ENCODE results near the gene PTPRK. TPM values are rescaled to one million over a fixed set of nuclear protein-coding genes. Genes with fewer than 3 reads are reported as not detected.

PTPRK gene
- total and polyA plus RNA-seq, 2 donors (not counting 1 experiment from before 2014, with no cell fraction given) = 16.2 to 18.7 TPM

DNA sequence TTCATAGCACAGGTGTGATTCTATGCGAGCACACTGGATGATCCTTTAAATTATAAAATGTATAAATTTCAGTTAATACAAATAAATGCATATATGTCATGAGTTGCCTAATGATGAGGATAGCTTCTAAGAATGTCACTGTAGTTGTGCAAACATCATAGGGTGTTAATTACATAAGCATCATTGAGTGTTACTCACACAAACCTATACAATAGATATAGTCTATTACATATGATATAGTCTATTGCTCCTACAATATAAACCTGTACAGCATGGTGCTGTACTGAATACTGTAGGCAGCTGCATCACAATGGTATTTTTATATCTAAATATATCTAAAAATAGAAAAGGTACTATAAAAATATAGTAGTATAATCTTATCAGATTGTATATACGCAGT lies 159.0 kb downstream of the PTPRK start:
- ATAC-seq (ENCODE audit: low read depth) = no peak

DNA sequence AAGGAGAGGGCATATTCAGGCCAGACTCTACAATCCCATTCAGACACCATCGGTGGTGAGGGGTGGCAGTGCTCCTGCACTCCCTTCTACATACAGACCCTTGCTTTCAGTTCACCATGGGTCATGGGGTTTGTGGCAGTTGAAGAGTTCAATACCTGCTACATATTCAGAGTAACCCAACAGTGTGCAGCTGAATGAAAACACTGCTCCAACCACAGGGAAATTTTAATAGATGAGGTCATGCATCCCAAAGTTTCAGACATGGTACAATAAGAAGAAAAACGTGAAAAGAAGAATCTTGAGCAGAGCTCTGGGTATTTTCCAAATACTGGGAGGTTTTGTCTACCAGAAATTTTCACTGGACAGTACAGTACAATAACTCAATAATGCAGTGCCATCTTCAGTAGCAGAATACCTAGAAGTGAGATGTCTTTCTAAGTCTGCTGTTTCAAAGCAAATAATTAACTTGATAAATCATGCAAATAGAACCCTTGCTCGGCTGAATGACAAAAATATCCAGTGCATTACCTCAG lies 162.1 kb downstream of the PTPRK start:
- H3K9me3 Mint-ChIP-seq (ENCODE audit: insufficient read depth) = no peaks in the 10 kb centered on the region
- DNase-seq (no peak), ATAC-seq (ENCODE audit: low read depth) (no peak)
- H3K27ac ChIP-seq (ENCODE audit: low read length in 2 of 2) = no peak overlapping the region
- ChIA-PET POLR2A (no interaction called here), CTCF (no interaction called here)
- H3K9me3 ChIP-seq (ENCODE audit: control extremely low read depth in 1 of 3, control insufficient read depth in 2 of 3, insufficient read depth in 1 of 3, low read length in 2 of 3) = no peaks in the 10 kb centered on the region
- no peaks in the 10 kb centered on the region for H3K4me1 Mint-ChIP-seq
- H3K4me3 Mint-ChIP-seq = no peak overlapping the region
- H3K36me3 ChIP-seq (replicated peaks in 1 of 2; ENCODE audit: control extremely low read depth in 1 of 2, control insufficient read depth in 1 of 2, extremely low read depth in 1 of 2, insufficient read depth in 2 of 2, low read length in 1 of 2) = no peaks in the 10 kb centered on the region
- no peaks in the 10 kb centered on the region for H4K20me1 ChIP-seq (ENCODE audit: control insufficient read depth, insufficient read depth, low read length, poor library complexity, severe bottlenecking)
- H3K9ac ChIP-seq (ENCODE audit: low read length) = no peak overlapping the region
- no peak overlapping the region for H3K4me3 ChIP-seq (ENCODE audit: control extremely low read depth in 1 of 5, extremely low read depth in 1 of 5, insufficient read depth in 1 of 5, low read depth in 2 of 5, low read length in 4 of 5)
- H3K27ac Mint-ChIP-seq = no peak overlapping the region
- H2AFZ ChIP-seq (ENCODE audit: insufficient read depth, low read depth, low read length, poor library complexity, severe bottlenecking) = no peak overlapping the region
- no peaks in the 10 kb centered on the region for H3K4me1 ChIP-seq (ENCODE audit: control insufficient read depth in 2 of 2, insufficient read depth in 2 of 2, low read length in 2 of 2)
- WGBS (ENCODE audit: insufficient coverage) = no CpG with 5 or more reads among the region's 3 CpGs
- no peaks in the 10 kb centered on the region for H3K27me3 Mint-ChIP-seq
- no peaks in the 10 kb centered on the region for H3K27me3 ChIP-seq (replicated peaks in 1 of 4; ENCODE audit: control extremely low read depth in 1 of 4, control insufficient read depth in 3 of 4, insufficient read depth in 4 of 4, low read length in 3 of 4)
- intact Hi-C loops (cut with micrococcal nuclease) = no loop called here
- no peak for TF ChIP-seq EZH2 (IDR thresholded peaks at IDR 0.05; ENCODE audit: borderline replicate concordance, insufficient read depth, low read depth, low read length, poor library complexity, severe bottlenecking)
- no peaks in the 10 kb centered on the region for H3K79me2 ChIP-seq (ENCODE audit: control insufficient read depth, insufficient read depth, low read length)
- no peak overlapping the region for H3K4me2 ChIP-seq (replicated peaks; ENCODE audit: low read depth, low read length, poor library complexity, severe bottlenecking)

More for the DNA sequence above, 159.0 kb downstream of the PTPRK start:
- no peaks in the 10 kb centered on the region for H3K4me1 Mint-ChIP-seq
- H3K9me3 ChIP-seq (ENCODE audit: control extremely low read depth in 1 of 3, control insufficient read depth in 2 of 3, insufficient read depth in 1 of 3, low read length in 2 of 3) = no peaks in the 10 kb centered on the region
- no peak overlapping the region for H3K4me2 ChIP-seq (replicated peaks; ENCODE audit: low read depth, low read length, poor library complexity, severe bottlenecking)
- WGBS (ENCODE audit: insufficient coverage) = no CpG with 5 or more reads among the region's 2 CpGs
- H4K20me1 ChIP-seq (ENCODE audit: control insufficient read depth, insufficient read depth, low read length, poor library complexity, severe bottlenecking) = no peaks in the 10 kb centered on the region
- ChIA-PET POLR2A (no interaction called here), CTCF (no interaction called here)
- H3K4me3 Mint-ChIP-seq = no peak overlapping the region
- no peaks in the 10 kb centered on the region for H3K79me2 ChIP-seq (ENCODE audit: control insufficient read depth, insufficient read depth, low read length)
- intact Hi-C loops (cut with micrococcal nuclease) = no loop called here
- H2AFZ ChIP-seq (ENCODE audit: insufficient read depth, low read depth, low read length, poor library complexity, severe bottlenecking) = no peak overlapping the region
- TF ChIP-seq, protein P1, sequence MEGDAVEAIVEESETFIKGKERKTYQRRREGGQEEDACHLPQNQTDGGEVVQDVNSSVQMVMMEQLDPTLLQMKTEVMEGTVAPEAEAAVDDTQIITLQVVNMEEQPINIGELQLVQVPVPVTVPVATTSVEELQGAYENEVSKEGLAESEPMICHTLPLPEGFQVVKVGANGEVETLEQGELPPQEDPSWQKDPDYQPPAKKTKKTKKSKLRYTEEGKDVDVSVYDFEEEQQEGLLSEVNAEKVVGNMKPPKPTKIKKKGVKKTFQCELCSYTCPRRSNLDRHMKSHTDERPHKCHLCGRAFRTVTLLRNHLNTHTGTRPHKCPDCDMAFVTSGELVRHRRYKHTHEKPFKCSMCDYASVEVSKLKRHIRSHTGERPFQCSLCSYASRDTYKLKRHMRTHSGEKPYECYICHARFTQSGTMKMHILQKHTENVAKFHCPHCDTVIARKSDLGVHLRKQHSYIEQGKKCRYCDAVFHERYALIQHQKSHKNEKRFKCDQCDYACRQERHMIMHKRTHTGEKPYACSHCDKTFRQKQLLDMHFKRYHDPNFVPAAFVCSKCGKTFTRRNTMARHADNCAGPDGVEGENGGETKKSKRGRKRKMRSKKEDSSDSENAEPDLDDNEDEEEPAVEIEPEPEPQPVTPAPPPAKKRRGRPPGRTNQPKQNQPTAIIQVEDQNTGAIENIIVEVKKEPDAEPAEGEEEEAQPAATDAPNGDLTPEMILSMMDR (IDR thresholded peaks at IDR 0.05) = no peak
- no peak for TF ChIP-seq EZH2 (IDR thresholded peaks at IDR 0.05; ENCODE audit: borderline replicate concordance, insufficient read depth, low read depth, low read length, poor library complexity, severe bottlenecking)
- H3K4me3 ChIP-seq (ENCODE audit: control extremely low read depth in 1 of 5, extremely low read depth in 1 of 5, insufficient read depth in 1 of 5, low read depth in 2 of 5, low read length in 4 of 5) = no peak overlapping the region
- H3K9me3 Mint-ChIP-seq (ENCODE audit: insufficient read depth) = no peaks in the 10 kb centered on the region
- H3K9ac ChIP-seq (ENCODE audit: low read length) = no peak overlapping the region
- DNase-seq = no peak
- H3K27me3 Mint-ChIP-seq = no peaks in the 10 kb centered on the region
- H3K27me3 ChIP-seq (replicated peaks in 1 of 4; ENCODE audit: control extremely low read depth in 1 of 4, control insufficient read depth in 3 of 4, insufficient read depth in 4 of 4, low read length in 3 of 4) = no peaks in the 10 kb centered on the region
- H3K27ac Mint-ChIP-seq = no peak overlapping the region
- no peak overlapping the region for H3K27ac ChIP-seq (ENCODE audit: low read length in 2 of 2)
- H3K4me1 ChIP-seq (ENCODE audit: control insufficient read depth in 2 of 2, insufficient read depth in 2 of 2, low read length in 2 of 2) = no peaks in the 10 kb centered on the region
- H3K36me3 ChIP-seq (replicated peaks in 1 of 2; ENCODE audit: control extremely low read depth in 1 of 2, control insufficient read depth in 1 of 2, extremely low read depth in 1 of 2, insufficient read depth in 2 of 2, low read length in 1 of 2) = no peaks in the 10 kb centered on the region
